ENCODE data around the gene GMDS.

DNA sequence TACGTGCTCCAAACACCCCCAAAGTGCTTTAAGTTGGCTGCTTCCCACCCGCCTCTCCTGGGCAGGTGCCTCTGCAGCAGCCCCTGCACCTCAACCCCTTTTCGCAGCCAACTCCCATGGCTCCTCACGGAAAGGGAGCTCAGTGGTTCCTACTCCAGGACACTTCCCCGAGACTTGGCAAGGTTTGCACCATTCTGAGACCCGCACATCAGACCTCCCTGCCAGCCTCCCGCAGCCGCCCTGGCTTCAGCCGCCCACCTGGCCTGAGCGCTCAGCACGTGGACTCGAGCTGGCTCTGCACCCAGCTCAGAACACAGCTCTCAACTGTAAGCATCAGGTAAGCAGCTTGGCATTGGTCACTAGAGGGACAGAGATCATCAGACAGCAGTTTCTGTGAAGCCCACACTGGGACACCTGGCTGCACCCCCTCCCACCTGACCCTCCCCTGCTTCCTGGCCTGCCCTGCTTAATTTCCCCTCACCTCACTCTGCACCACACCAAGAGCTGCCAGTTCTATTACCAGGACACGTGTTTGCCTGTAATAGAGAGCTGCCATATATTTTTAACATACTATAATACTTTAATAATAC is 28.5 kb downstream of the GMDS start:
- TF ChIP-seq GMEB2 (CRISPR knock-in tag; IDR thresholded peaks at IDR 0.05; ENCODE audit: low read depth): no peak
- TF ChIP-seq KLF16 (CRISPR knock-in tag; IDR thresholded peaks at IDR 0.05): no peak
